ENCODE data around the gene GBA2.

DNA sequence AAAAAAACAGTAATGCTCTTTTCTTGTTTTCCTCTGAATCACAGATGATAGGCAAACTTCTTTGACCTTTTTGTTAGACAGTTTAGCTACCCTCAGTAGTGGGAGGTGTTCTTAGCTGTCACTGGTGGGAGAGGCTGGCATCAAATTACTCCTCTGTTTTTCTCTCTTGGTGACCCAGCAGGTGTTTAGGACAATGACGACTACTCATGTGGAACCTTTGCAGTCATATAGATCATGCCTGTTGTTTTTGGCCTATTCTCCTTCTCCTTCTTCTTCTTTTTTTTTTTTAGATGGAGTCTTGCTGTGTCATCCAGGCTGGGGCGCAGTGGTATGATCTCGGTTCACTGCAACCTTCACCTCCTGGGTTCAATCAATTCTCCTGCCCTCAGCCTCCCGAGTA lies 27.0 kb upstream of the GBA2 start:
- TF ChIP-seq YY1 (IDR thresholded peaks at IDR 0.05; ENCODE audit: insufficient read depth, insufficient read length) (no peak), ZNF274 (IDR thresholded peaks at IDR 0.05; ENCODE audit: low read depth, low read length) (no peak)
